ENCODE measurements around the gene SMAD7. TPM values are rescaled to one million over a fixed set of nuclear protein-coding genes. Genes with fewer than 3 reads are reported as not detected.

The SMAD7 gene
- total RNA-seq, 1 donor from 2014 or later = 2.4 TPM

GRCh38 chr18:48947092-48947491, 3.7 kb downstream of the SMAD7 start:
- DNase-seq (ENCODE audit: low read depth in 2 of 2) = no peak

GRCh38 chr18:48946329-48946835, 4.4 kb downstream of the SMAD7 start:
- DNase-seq (ENCODE audit: low read depth in 2 of 2) = peak in 1 of 2 donors; percentile 61

- no peak for DNase-seq (ENCODE audit: low read depth in 2 of 2)
Measured at GRCh38 chr18:48945953-48946217, 4.9 kb downstream of the SMAD7 start.

- no peak for DNase-seq (ENCODE audit: low read depth in 2 of 2)
Measured at GRCh38 chr18:48944634-48945033, 6.1 kb downstream of the SMAD7 start.

GRCh38 chr18:48943736-48944527, 6.8 kb downstream of the SMAD7 start:
- DNase-seq (ENCODE audit: low read depth in 2 of 2) = no peak

GRCh38 chr18:48943333-48943732, 7.4 kb downstream of the SMAD7 start:
- DNase-seq (ENCODE audit: low read depth in 2 of 2) = no peak

- no peak for DNase-seq (ENCODE audit: low read depth in 2 of 2)
Measured at GRCh38 chr18:48942554-48943261, 8.1 kb downstream of the SMAD7 start.

GRCh38 chr18:48942086-48942485, 8.7 kb downstream of the SMAD7 start:
- no peak for DNase-seq (ENCODE audit: low read depth in 2 of 2)

GRCh38 chr18:48941672-48942071, 9.1 kb downstream of the SMAD7 start:
- DNase-seq (ENCODE audit: low read depth in 2 of 2) = no peak

GRCh38 chr18:48940854-48941611, 9.7 kb downstream of the SMAD7 start:
- peak in 1 of 2 donors; percentile 60 for DNase-seq (ENCODE audit: low read depth in 2 of 2)

- no peak for DNase-seq (ENCODE audit: low read depth in 2 of 2)
Measured at GRCh38 chr18:48939205-48940097, 11.3 kb downstream of the SMAD7 start.

- DNase-seq (ENCODE audit: low read depth in 2 of 2) = no peak
Measured at GRCh38 chr18:48938827-48939204, 11.9 kb downstream of the SMAD7 start.

GRCh38 chr18:48937869-48938750, 12.7 kb downstream of the SMAD7 start:
- no peak for DNase-seq (ENCODE audit: low read depth in 2 of 2)

GRCh38 chr18:48935433-48935774, 15.4 kb downstream of the SMAD7 start:
- no peak for DNase-seq (ENCODE audit: low read depth in 2 of 2)

- peak; percentile 36 to 65 for DNase-seq (ENCODE audit: low read depth in 2 of 2)
Measured at GRCh38 chr18:48934723-48935432, 15.9 kb downstream of the SMAD7 start.

- no peak for DNase-seq (ENCODE audit: low read depth in 2 of 2)
Measured at GRCh38 chr18:48934415-48934722, 16.4 kb downstream of the SMAD7 start.

- no peak for DNase-seq (ENCODE audit: low read depth in 2 of 2)
Measured at GRCh38 chr18:48933578-48934414, 17.0 kb downstream of the SMAD7 start.

- DNase-seq (ENCODE audit: low read depth in 2 of 2) = no peak
Measured at GRCh38 chr18:48932822-48933510, 17.8 kb downstream of the SMAD7 start.

Data from dermis microvascular lymphatic vessel endothelial cell (primary cell).